Caco-2 (cell line): ENCODE measurements around the gene EID1. TPM values are rescaled to one million over a fixed set of nuclear protein-coding genes. Genes with fewer than 3 reads are reported as not detected.

Experiments used
- BruUV-seq: library from RNA; stranded (reverse); fragments of 400-500 nt; replicated peaks from 2 replicates; lab custom pipeline; 2021; lab: Mats Ljungman, UMichigan
- CTCF ChIA-PET: fragments of 300-600 bp; sonication (Branson Sonifier 250); formaldehyde crosslinking; loops from one replicate; lab custom pipeline; 2022; ENCODE audit warnings: antibody characterized with exemption; lab: Charles Lee
- POLR2A ChIA-PET: fragments of 300-600 bp; sonication (Branson Sonifier 250); formaldehyde crosslinking; loops from one replicate; lab custom pipeline; 2022; ENCODE audit warnings: antibody characterized with exemption; lab: Charles Lee
- DNase-seq, 2 experiments: peaks; one replicate each; pipeline versions ENCODE4 v3.0.0 to v3.0.0-alpha.2; 2020 to 2022
- H3K27me3 ChIP-seq: replicated peaks from 2 replicates; pipeline ENCODE4 v1.6.0; 2011; ENCODE audit warnings: low read length; ENCODE audit not compliant: control insufficient read depth, insufficient read depth
- H3K36me3 ChIP-seq: 2 replicates; pipeline ENCODE4 v1.5.1; 2011; ENCODE audit warnings: low read length; ENCODE audit not compliant: control insufficient read depth, insufficient read depth
- H3K4me1 ChIP-seq: fragments of 250-450 bp; sonication (Bioruptor Pico); 2 replicates; pipeline ENCODE4 v1.5.1; 2020; ENCODE audit warnings: mild to moderate bottlenecking
- H3K4me3 ChIP-seq: 2 replicates; pipeline ENCODE4 v1.5.1; 2011; ENCODE audit warnings: low read depth, mild to moderate bottlenecking, control low read depth, low read length
- H3K9me3 ChIP-seq: fragments of 250-450 bp; sonication (Bioruptor Pico); 2 replicates; pipeline ENCODE4 v1.5.1; 2020; ENCODE audit warnings: mild to moderate bottlenecking, moderate library complexity
- H3K27ac Mint-ChIP-seq: one replicate; pipeline ENCODE4 v1.8.0; 2022; ENCODE audit warnings: mixed read lengths; ENCODE audit not compliant: unreplicated experiment
- H3K27me3 Mint-ChIP-seq: one replicate; pipeline ENCODE4 v1.8.0; 2022; ENCODE audit warnings: mixed read lengths; ENCODE audit not compliant: insufficient read depth, unreplicated experiment
- H3K36me3 Mint-ChIP-seq: one replicate; pipeline ENCODE4 v1.8.0; 2022; ENCODE audit warnings: mild to moderate bottlenecking, mixed read lengths; ENCODE audit not compliant: insufficient read depth, unreplicated experiment
- H3K4me1 Mint-ChIP-seq: one replicate; pipeline ENCODE4 v1.8.0; 2022; ENCODE audit warnings: low read depth, mixed read lengths; ENCODE audit not compliant: unreplicated experiment
- H3K4me3 Mint-ChIP-seq: one replicate; pipeline ENCODE4 v1.8.0; 2022; ENCODE audit warnings: mild to moderate bottlenecking, moderate library complexity, mixed read lengths; ENCODE audit not compliant: unreplicated experiment
- H3K9me3 Mint-ChIP-seq: one replicate; pipeline ENCODE4 v1.8.0; 2022; ENCODE audit warnings: mixed read lengths; ENCODE audit not compliant: unreplicated experiment
- CTCF ChIP-seq, 2 experiments: fragments of 200-600 bp in 1 of 2; IDR thresholded peaks; 1 replicate in 1 of 2; 2 replicates in 1 of 2; pipeline versions ENCODE4 v1.5.1 to v1.8.0; 2011 to 2022; ENCODE audit warnings: antibody characterized with exemption in 1 of 2, control low read depth in 1 of 2, inconsistent platforms in 1 of 2, low read depth in 1 of 2, low read length in 1 of 2, mild to moderate bottlenecking in 1 of 2, moderate library complexity in 1 of 2; ENCODE audit not compliant: insufficient read depth in 1 of 2, severe bottlenecking in 1 of 2, unreplicated experiment in 1 of 2
- intact Hi-C: fragments of 100-400 bp; cut with micrococcal nuclease; formaldehyde crosslinking; loops from one replicate; pipeline ENCODE4 v1.10.0; 2022; ENCODE audit not compliant: unreplicated experiment
- total RNA-seq: library from RNA; stranded (reverse); gene quantifications from 2 replicates; pipeline ENCODE4 v1.2.3, GENCODE V29; 2022

Gene EID1
- total RNA-seq, 1 experiment from 2014 or later: 63.6 TPM

- Mint-ChIP-seq H3K9me3 (no peaks in the 10 kb centered on the region), H3K27ac (no peak overlapping the region), H3K4me1 (peaks cover 5% of the 10 kb centered on the region), H3K27me3 (peaks cover 4% of the 10 kb centered on the region), H3K36me3 (no peaks in the 10 kb centered on the region), H3K4me3 (no peak overlapping the region)
- BruUV-seq: no TSS peak
- ChIA-PET POLR2A (no interaction called here), CTCF (interaction anchor here (1.9 kb wide), 1 partner anchor 84 kb away, joined by 4 read pairs; no protein-coding TSS in a partner anchor)
- intact Hi-C loops: no loop called here
- no peak for TF ChIP-seq CTCF (IDR thresholded peaks at IDR 0.05; ENCODE audit: insufficient read depth in 1 of 2, low read depth in 1 of 2, low read length in 1 of 2, severe bottlenecking in 1 of 2, unreplicated experiment in 1 of 2)
- H3K36me3 ChIP-seq: no peaks in the 10 kb centered on the region
- DNase-seq: no peak
- no peaks in the 10 kb centered on the region for H3K4me1 ChIP-seq
- H3K27me3 ChIP-seq: no peaks in the 10 kb centered on the region
- H3K9me3 ChIP-seq: no peaks in the 10 kb centered on the region
- H3K4me3 ChIP-seq: no peak overlapping the region
Measured at GRCh38 chr15:48891232-48891765, 13.4 kb downstream of the EID1 start.

GRCh38 chr15:48893311-48893710 lies 15.4 kb downstream of the EID1 start:
- Mint-ChIP-seq H3K4me1 (peaks cover 5% of the 10 kb centered on the region), H3K27me3 (peaks cover 4% of the 10 kb centered on the region), H3K4me3 (no peak overlapping the region), H3K27ac (no peak overlapping the region), H3K9me3 (no peaks in the 10 kb centered on the region), H3K36me3 (no peaks in the 10 kb centered on the region)
- Histone ChIP-seq H3K4me3 (no peak overlapping the region), H3K27me3 (no peaks in the 10 kb centered on the region), H3K36me3 (no peaks in the 10 kb centered on the region), H3K9me3 (no peaks in the 10 kb centered on the region), H3K4me1 (no peaks in the 10 kb centered on the region)
- BruUV-seq: no TSS peak
- TF ChIP-seq CTCF (IDR thresholded peaks at IDR 0.05; ENCODE audit: insufficient read depth in 1 of 2, low read depth in 1 of 2, low read length in 1 of 2, severe bottlenecking in 1 of 2, unreplicated experiment in 1 of 2): no peak
- intact Hi-C loops: no loop called here
- ChIA-PET CTCF (no interaction called here), POLR2A (no interaction called here)
- no peak for DNase-seq

GRCh38 chr15:48896869-48897814 lies 19.2 kb downstream of the EID1 start:
- Histone ChIP-seq H3K27me3 (no peaks in the 10 kb centered on the region), H3K9me3 (no peaks in the 10 kb centered on the region), H3K4me3 (no peak overlapping the region), H3K4me1 (no peaks in the 10 kb centered on the region), H3K36me3 (no peaks in the 10 kb centered on the region)
- CTCF ChIA-PET: interaction anchor here (0.6 kb wide), 1 partner anchor 613 kb away, joined by 5 read pairs; no protein-coding TSS in a partner anchor
- Mint-ChIP-seq H3K27me3 (peaks cover 2% of the 10 kb centered on the region), H3K4me3 (no peak overlapping the region), H3K9me3 (no peaks in the 10 kb centered on the region), H3K4me1 (peaks cover 5% of the 10 kb centered on the region), H3K36me3 (no peaks in the 10 kb centered on the region), H3K27ac (peak overlapping the region; percentile 11)
- no peak for TF ChIP-seq CTCF (IDR thresholded peaks at IDR 0.05; ENCODE audit: insufficient read depth in 1 of 2, low read depth in 1 of 2, low read length in 1 of 2, severe bottlenecking in 1 of 2, unreplicated experiment in 1 of 2)
- no peak for DNase-seq
- intact Hi-C loops: no loop called here
- POLR2A ChIA-PET: no interaction called here
- no TSS peak for BruUV-seq
